NT2/D1 (cell line): Measurements from ENCODE around the gene NISCH.

Source experiments
- SUZ12 ChIP-seq: IDR thresholded peaks from 2 replicates; pipeline ENCODE4 v1.6.1; 2011; ENCODE audit not compliant: insufficient read length, insufficient read depth; ENCODE audit errors: extremely low read depth
- YY1 ChIP-seq: IDR thresholded peaks from 2 replicates; pipeline ENCODE4 v1.6.1; 2011; ENCODE audit not compliant: insufficient read length, insufficient read depth
- ZNF274 ChIP-seq: IDR thresholded peaks from 2 replicates; pipeline ENCODE4 v1.6.1; 2011; ENCODE audit warnings: mild to moderate bottlenecking, low read depth, low read length

DNA sequence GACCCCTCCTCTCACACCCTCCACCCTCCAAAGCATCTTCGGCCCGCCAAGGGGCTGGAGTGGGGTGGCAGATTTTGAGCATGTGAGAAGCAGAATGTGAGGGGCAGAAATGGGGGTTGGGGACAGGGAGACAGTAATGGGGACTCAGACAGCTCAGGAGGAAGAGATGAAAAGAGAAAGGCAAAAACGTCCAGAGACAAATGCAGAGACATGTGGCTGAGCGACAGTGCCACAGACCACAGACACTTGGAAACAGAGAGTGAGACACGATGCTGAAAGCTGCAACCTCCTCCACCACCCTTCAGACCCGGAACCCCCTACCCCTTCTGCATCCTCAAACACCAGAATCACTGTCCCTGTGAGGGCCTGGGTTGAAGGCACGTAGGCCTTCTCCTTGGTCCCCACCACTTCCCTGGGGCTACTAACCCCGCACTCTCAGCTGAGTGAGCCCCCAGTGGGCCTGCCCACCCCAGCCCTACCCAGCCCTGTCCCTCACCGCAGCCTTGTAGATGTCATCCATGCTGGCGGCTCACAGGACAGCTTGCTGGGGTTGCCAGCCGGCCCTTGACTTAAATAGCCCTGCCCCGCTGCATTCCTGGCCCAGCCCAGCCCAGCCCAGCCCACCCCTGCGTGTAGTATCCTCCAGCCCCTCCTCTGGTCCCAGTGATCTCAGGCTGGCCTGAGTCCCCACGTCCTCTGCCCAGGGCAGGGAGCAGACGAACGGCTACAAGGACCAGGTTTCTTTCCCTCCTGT, 1.7 kb upstream of the NISCH start, which contains the start of gene TNNC1:
- TF ChIP-seq YY1 (no peak), ZNF274 (no peak), SUZ12 (no peak)
